Activated naive CD8-positive, alpha-beta T cell treated with anti-CD3 and anti-CD28 coated beads, Interleukin-2, amount 10 ng/mL, durations not matched to agents 7 days and 5 days (primary cell): ENCODE data around the gene CRHR2. TPM values are rescaled to one million over a fixed set of nuclear protein-coding genes. Genes with fewer than 3 reads are reported as not detected.

Source experiments
- total RNA-seq, 2 experiments: library from RNA; stranded (reverse); gene quantifications; one replicate each; pipeline ENCODE4 v1.2.3, GENCODE V29; 2021

The CRHR2 gene
- total RNA-seq, 2 experiments from 2014 or later, result not detected

Other genes with a start within 250 kb of the CRHR2 start
- gene NOD1, start 203.7 kb downstream of the CRHR2 start, total RNA-seq, result 10 to 100 TPM; 26.8 to 28.2 TPM
- 10 to 100 TPM; 40.2 to 42.7 TPM for gene GGCT, start 177.6 kb downstream of the CRHR2 start, total RNA-seq
- gene GARS1, start 87.6 kb downstream of the CRHR2 start, total RNA-seq, result 100 to 1,000 TPM; 150 to 154 TPM
- gene INMT, start 69.7 kb upstream of the CRHR2 start, total RNA-seq, result under 1 TPM; 0.30 to 0.37 TPM
- gene MINDY4, start 89.0 kb upstream of the CRHR2 start, total RNA-seq, result 1 to 10 TPM; 1.1 to 1.6 TPM
- under 1 TPM in 1 of 2 experiments, not detected in 1; 0.23 TPM for gene AQP1, start 229.4 kb upstream of the CRHR2 start, total RNA-seq